Neuronal stem cell (in vitro differentiated cells): ENCODE results near the gene IL23R.

ENCODE experiments used
- DNase-seq: peaks from one replicate; pipeline ENCODE4 v3.0.0-alpha.2; 2013; ENCODE audit warnings: low spot score
- H2AFZ ChIP-seq: one replicate; pipeline ENCODE4 v1.6.1; 2013; ENCODE audit warnings: mild to moderate bottlenecking, low read length, inconsistent platforms
- H2AK5ac ChIP-seq: 2 replicates; pipeline ENCODE4 v1.6.1; 2013; ENCODE audit warnings: low read depth, mild to moderate bottlenecking, inconsistent platforms, low read length, moderate library complexity, mixed read lengths
- H2BK120ac ChIP-seq: 2 replicates; pipeline ENCODE4 v1.6.1; 2013; ENCODE audit warnings: low read depth, mild to moderate bottlenecking, inconsistent platforms, low read length, moderate library complexity, mixed read lengths
- H2BK12ac ChIP-seq: one replicate; pipeline ENCODE4 v1.6.1; 2013; ENCODE audit warnings: low read length, inconsistent platforms
- H2BK15ac ChIP-seq: 2 replicates; pipeline ENCODE4 v1.6.1; 2013; ENCODE audit warnings: mild to moderate bottlenecking, low read length, inconsistent platforms, mixed read lengths
- H2BK5ac ChIP-seq: one replicate; pipeline ENCODE4 v1.6.1; 2013; ENCODE audit warnings: inconsistent platforms, mild to moderate bottlenecking, low read length, moderate library complexity
- H3K14ac ChIP-seq: one replicate; pipeline ENCODE4 v1.6.1; 2013; ENCODE audit warnings: low read length, inconsistent platforms
- H3K18ac ChIP-seq: 2 replicates; pipeline ENCODE4 v1.6.1; 2013; ENCODE audit warnings: low read length, inconsistent platforms
- H3K23ac ChIP-seq: 2 replicates; pipeline ENCODE4 v1.6.1; 2013; ENCODE audit warnings: low read depth, mild to moderate bottlenecking, mixed read lengths, low read length, inconsistent platforms; ENCODE audit not compliant: poor library complexity
- H3K27ac ChIP-seq: replicated peaks from 3 replicates; pipeline ENCODE4 v1.5.1; 2013; ENCODE audit warnings: low read length, inconsistent platforms
- H3K27me3 ChIP-seq, 3 experiments: 2 replicates each; pipeline ENCODE4 v1.6.1; 2013; ENCODE audit warnings: low read length in 3 of 3, mild to moderate bottlenecking in 2 of 3, inconsistent platforms in 1 of 3, low read depth in 1 of 3, mixed read lengths in 1 of 3, moderate library complexity in 1 of 3; ENCODE audit not compliant: control insufficient read depth in 3 of 3, insufficient read depth in 3 of 3
- H3K36me3 ChIP-seq, 2 donors: replicated peaks in 1 of 2; 2 replicates each; pipeline ENCODE4 v1.6.1; 2013; ENCODE audit warnings: low read length in 2 of 2; ENCODE audit not compliant: control insufficient read depth in 2 of 2, insufficient read depth in 2 of 2
- H3K4ac ChIP-seq: 2 replicates; pipeline ENCODE4 v1.6.1; 2013; ENCODE audit warnings: inconsistent platforms, mild to moderate bottlenecking, low read length, moderate library complexity
- H3K4me1 ChIP-seq, 2 donors: 1 replicate in 1 of 2; 2 replicates in 1 of 2; pipeline ENCODE4 v1.6.1; 2013; ENCODE audit warnings: low read length in 2 of 2, low read depth in 1 of 2; ENCODE audit not compliant: control insufficient read depth in 2 of 2, insufficient read depth in 1 of 2
- H3K4me2 ChIP-seq: one replicate; pipeline ENCODE4 v1.6.1; 2013; ENCODE audit warnings: mild to moderate bottlenecking, low read length, inconsistent platforms; ENCODE audit not compliant: insufficient read depth, poor library complexity, severe bottlenecking
- H3K4me3 ChIP-seq, 2 donors: 2 replicates each; pipeline ENCODE4 v1.5.1; 2013; ENCODE audit warnings: low read length in 2 of 2, mild to moderate bottlenecking in 2 of 2, inconsistent platforms in 1 of 2, moderate library complexity in 1 of 2
- H3K79me1 ChIP-seq: one replicate; pipeline ENCODE4 v1.6.1; 2013; ENCODE audit warnings: low read depth, mild to moderate bottlenecking, inconsistent platforms, low read length, moderate library complexity
- H3K9ac ChIP-seq: one replicate; pipeline ENCODE4 v1.6.1; 2013; ENCODE audit warnings: mild to moderate bottlenecking, low read depth, low read length, inconsistent platforms; ENCODE audit not compliant: poor library complexity
- H3K9me3 ChIP-seq, 2 donors: replicated peaks in 1 of 2; 2 replicates each; pipeline versions ENCODE3 to v1.6.1; 2013; ENCODE audit warnings: low read length in 2 of 2, mild to moderate bottlenecking in 2 of 2, inconsistent platforms in 1 of 2, low read depth in 1 of 2, mixed read lengths in 1 of 2, moderate library complexity in 1 of 2; ENCODE audit not compliant: control insufficient read depth in 2 of 2, insufficient read depth in 1 of 2
- H4K8ac ChIP-seq: one replicate; pipeline ENCODE4 v1.6.1; 2013; ENCODE audit warnings: low read depth, mild to moderate bottlenecking, inconsistent platforms, low read length, moderate library complexity
- H4K91ac ChIP-seq: one replicate; pipeline ENCODE4 v1.6.1; 2013; ENCODE audit warnings: low read length, low read depth, mild to moderate bottlenecking, inconsistent platforms; ENCODE audit not compliant: poor library complexity
- WGBS, 2 donors: extraction: QIAGEN DNeasy Blood & Tissue Kit; methylation state at CpG; one replicate each; pipeline ENCODE4 v1.1.7; 2013; ENCODE audit warnings: missing lambda C conversion rate in 2 of 2, mixed read lengths in 1 of 2; ENCODE audit not compliant: insufficient read length in 2 of 2, insufficient replicate concordance in 1 of 2; ENCODE audit errors: extremely low coverage in 2 of 2; 5-methylcytosine and 5-hydroxymethylcytosine counted together

The IL23R gene

DNA sequence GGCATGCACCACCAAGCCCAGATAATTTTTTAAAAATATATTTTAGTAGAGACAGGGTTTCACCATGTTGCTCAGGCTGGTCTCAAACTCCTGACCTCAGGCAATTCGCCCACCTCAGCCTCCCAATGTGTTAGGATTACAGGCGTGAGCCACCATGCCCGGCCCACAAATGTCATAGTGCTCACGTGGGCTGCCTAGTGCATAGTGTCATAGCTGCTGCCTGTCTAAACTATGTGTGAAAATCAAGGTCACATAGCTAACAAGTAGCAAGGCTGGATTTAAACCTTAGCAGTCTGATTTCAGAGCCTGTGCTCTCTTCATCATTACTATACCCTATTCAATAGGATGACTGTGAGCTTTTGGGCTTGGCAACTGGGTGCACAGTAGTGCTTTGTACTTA lies 41.8 kb upstream of the IL23R start:
- no peak overlapping the region for H3K18ac ChIP-seq
- H4K8ac ChIP-seq: no peak overlapping the region
- no CpG with 5 or more reads among the region's 4 CpGs for WGBS, 2 donors
- H4K91ac ChIP-seq: no peak overlapping the region
- H3K36me3 ChIP-seq: no peaks in the 10 kb centered on the region
- H3K4me3 ChIP-seq: no peak overlapping the region
- no peak overlapping the region for H2BK5ac ChIP-seq
- H2AFZ ChIP-seq: no peak overlapping the region
- DNase-seq: no peak
- H2AK5ac ChIP-seq: no peak overlapping the region
- H3K9me3 ChIP-seq: peaks cover 0 to 4% of the 10 kb centered on the region in 2 donors
- H3K14ac ChIP-seq: no peak overlapping the region
- H3K27me3 ChIP-seq: no peaks in the 10 kb centered on the region
- H3K4ac ChIP-seq: no peak overlapping the region
- H3K23ac ChIP-seq: no peak overlapping the region
- no peaks in the 10 kb centered on the region for H3K79me1 ChIP-seq
- H3K27ac ChIP-seq: no peak overlapping the region
- peaks cover 0 to 1% of the 10 kb centered on the region in 2 donors for H3K4me1 ChIP-seq
- no peak overlapping the region for H2BK12ac ChIP-seq
- H3K4me2 ChIP-seq: no peak overlapping the region
- H2BK15ac ChIP-seq: no peak overlapping the region
- H2BK120ac ChIP-seq: no peak overlapping the region
- no peak overlapping the region for H3K9ac ChIP-seq

DNA sequence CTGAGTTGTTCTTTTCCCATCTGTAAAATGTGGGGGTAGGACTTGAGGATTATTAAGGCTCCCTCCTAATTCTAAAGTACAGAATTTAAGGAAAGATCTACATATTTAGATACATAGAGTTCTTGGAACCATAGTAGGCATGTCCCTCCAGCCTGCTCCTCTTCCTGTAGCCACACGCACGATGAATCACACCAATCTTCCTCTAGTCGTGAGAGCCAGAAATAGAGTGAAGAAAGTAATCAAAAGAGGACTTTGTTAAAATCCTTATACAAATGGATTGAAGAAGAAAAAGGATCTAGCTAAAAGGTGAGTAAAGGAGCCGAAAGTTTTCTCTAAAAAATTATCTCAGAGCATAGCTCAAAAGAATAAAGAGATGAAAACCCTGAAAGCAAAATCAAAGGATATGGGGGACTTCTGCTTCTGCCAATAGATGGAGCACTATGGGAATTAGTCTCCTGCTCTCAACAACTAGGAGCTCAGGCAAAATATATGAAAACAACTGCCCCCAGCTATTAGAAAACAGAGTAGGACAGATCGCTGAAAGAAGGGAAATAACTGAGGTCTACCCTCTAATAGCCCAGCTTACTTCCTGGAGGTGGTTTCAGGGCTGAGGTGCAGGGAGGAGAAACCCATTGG lies 40.0 kb upstream of the IL23R start:
- no peaks in the 10 kb centered on the region for H3K79me1 ChIP-seq
- WGBS, 2 donors: no CpG with 5 or more reads among the region's 5 CpGs
- H3K9ac ChIP-seq: no peak overlapping the region
- no peak overlapping the region for H3K27ac ChIP-seq
- peaks cover 0 to 1% of the 10 kb centered on the region in 2 donors for H3K4me1 ChIP-seq
- no peak overlapping the region for H3K14ac ChIP-seq
- H4K91ac ChIP-seq: no peak overlapping the region
- H4K8ac ChIP-seq: no peak overlapping the region
- no peak overlapping the region for H2BK12ac ChIP-seq
- H3K27me3 ChIP-seq: no peaks in the 10 kb centered on the region
- H3K4me2 ChIP-seq: no peak overlapping the region
- H2AK5ac ChIP-seq: no peak overlapping the region
- H3K4ac ChIP-seq: no peak overlapping the region
- H3K23ac ChIP-seq: no peak overlapping the region
- no peak for DNase-seq
- no peak overlapping the region for H2BK120ac ChIP-seq
- no peak overlapping the region for H2BK15ac ChIP-seq
- no peaks in the 10 kb centered on the region for H3K36me3 ChIP-seq
- no peak overlapping the region for H3K18ac ChIP-seq
- H2AFZ ChIP-seq: peak overlapping the region; percentile 9
- no peak overlapping the region for H3K4me3 ChIP-seq
- H3K9me3 ChIP-seq: peaks cover 0 to 1% of the 10 kb centered on the region in 2 donors
- no peak overlapping the region for H2BK5ac ChIP-seq

DNA sequence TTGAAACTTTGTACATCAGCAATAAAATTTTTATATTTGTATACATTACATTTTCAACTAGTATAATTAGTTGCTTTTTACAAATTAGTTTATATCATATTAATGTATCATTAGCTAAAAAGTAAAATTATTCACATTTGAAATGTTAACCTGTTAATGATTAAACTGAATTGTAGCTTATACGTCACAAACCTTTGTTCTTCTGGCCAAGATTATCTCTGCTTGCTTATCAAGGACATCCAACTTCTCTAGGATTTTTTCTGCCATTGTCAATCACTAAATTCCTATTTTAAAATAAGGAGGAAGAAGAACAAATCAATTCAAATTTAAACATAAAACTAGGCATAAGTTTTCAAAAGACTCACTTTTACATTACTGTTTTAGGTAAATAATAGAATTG lies 39.3 kb upstream of the IL23R start:
- no peak overlapping the region for H2BK12ac ChIP-seq
- peaks cover 0 to 1% of the 10 kb centered on the region in 2 donors for H3K4me1 ChIP-seq
- H4K91ac ChIP-seq: no peak overlapping the region
- H2BK15ac ChIP-seq: no peak overlapping the region
- no peak overlapping the region for H2AK5ac ChIP-seq
- no peak overlapping the region for H3K23ac ChIP-seq
- H2BK120ac ChIP-seq: no peak overlapping the region
- no peak overlapping the region for H4K8ac ChIP-seq
- H3K27me3 ChIP-seq: no peaks in the 10 kb centered on the region
- H3K79me1 ChIP-seq: no peaks in the 10 kb centered on the region
- H2AFZ ChIP-seq: no peak overlapping the region
- no peaks in the 10 kb centered on the region for H3K36me3 ChIP-seq
- H3K9me3 ChIP-seq: no peaks in the 10 kb centered on the region
- no peak overlapping the region for H3K4me3 ChIP-seq
- H3K4ac ChIP-seq: no peak overlapping the region
- DNase-seq: no peak
- H3K9ac ChIP-seq: no peak overlapping the region
- no peak overlapping the region for H3K27ac ChIP-seq
- no peak overlapping the region for H3K14ac ChIP-seq
- no peak overlapping the region for H2BK5ac ChIP-seq
- H3K18ac ChIP-seq: no peak overlapping the region
- H3K4me2 ChIP-seq: no peak overlapping the region
- no CpG with 5 or more reads among the region's 1 CpG for WGBS, 2 donors

DNA sequence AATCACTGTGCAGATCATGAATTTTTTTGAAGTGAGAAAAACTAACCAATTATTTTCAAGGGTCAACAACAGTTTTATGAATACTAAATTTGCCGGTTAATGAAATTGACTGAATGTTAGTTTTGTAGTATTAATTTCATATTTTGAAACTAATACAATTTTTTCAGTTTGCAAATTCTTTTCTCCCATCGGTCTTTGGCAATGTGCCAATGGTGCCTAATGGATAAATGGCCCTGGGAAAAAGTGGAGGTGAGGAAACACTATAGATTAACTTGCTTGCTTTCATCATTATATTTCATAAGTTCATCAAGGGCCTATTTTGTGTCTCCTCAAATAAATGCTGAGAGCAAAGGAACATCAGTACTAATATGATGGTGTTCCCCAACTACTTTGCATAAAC lies 35.6 kb upstream of the IL23R start:
- H3K4me2 ChIP-seq: no peak overlapping the region
- no peak for DNase-seq
- H3K9ac ChIP-seq: no peak overlapping the region
- H4K8ac ChIP-seq: no peak overlapping the region
- H3K9me3 ChIP-seq: no peaks in the 10 kb centered on the region
- no peak overlapping the region for H2BK12ac ChIP-seq
- no peak overlapping the region for H3K18ac ChIP-seq
- no peak overlapping the region for H2AK5ac ChIP-seq
- H2AFZ ChIP-seq: no peak overlapping the region
- H3K4me1 ChIP-seq: peaks cover 0 to 8% of the 10 kb centered on the region in 2 donors
- H3K4ac ChIP-seq: no peak overlapping the region
- no peak overlapping the region for H2BK5ac ChIP-seq
- no CpG with 5 or more reads among the region's 2 CpGs for WGBS, 2 donors
- H3K23ac ChIP-seq: no peak overlapping the region
- no peak overlapping the region for H2BK120ac ChIP-seq
- no peak overlapping the region for H3K27ac ChIP-seq
- H3K14ac ChIP-seq: no peak overlapping the region
- no peak overlapping the region for H4K91ac ChIP-seq
- no peaks in the 10 kb centered on the region for H3K27me3 ChIP-seq
- no peaks in the 10 kb centered on the region for H3K36me3 ChIP-seq
- no peak overlapping the region for H2BK15ac ChIP-seq
- H3K79me1 ChIP-seq: no peaks in the 10 kb centered on the region
- no peak overlapping the region for H3K4me3 ChIP-seq
